Measurements from ENCODE around the gene LHX2.

GRCh38 chr9:123965801-123966686, 45.5 kb upstream of the LHX2 start:
- TF ChIP-seq, protein P1, sequence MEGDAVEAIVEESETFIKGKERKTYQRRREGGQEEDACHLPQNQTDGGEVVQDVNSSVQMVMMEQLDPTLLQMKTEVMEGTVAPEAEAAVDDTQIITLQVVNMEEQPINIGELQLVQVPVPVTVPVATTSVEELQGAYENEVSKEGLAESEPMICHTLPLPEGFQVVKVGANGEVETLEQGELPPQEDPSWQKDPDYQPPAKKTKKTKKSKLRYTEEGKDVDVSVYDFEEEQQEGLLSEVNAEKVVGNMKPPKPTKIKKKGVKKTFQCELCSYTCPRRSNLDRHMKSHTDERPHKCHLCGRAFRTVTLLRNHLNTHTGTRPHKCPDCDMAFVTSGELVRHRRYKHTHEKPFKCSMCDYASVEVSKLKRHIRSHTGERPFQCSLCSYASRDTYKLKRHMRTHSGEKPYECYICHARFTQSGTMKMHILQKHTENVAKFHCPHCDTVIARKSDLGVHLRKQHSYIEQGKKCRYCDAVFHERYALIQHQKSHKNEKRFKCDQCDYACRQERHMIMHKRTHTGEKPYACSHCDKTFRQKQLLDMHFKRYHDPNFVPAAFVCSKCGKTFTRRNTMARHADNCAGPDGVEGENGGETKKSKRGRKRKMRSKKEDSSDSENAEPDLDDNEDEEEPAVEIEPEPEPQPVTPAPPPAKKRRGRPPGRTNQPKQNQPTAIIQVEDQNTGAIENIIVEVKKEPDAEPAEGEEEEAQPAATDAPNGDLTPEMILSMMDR (IDR thresholded peaks at IDR 0.05): no peak
- no peak for TF ChIP-seq POLR2A (IDR thresholded peaks at IDR 0.05)
